ENCODE measurements around the gene GPR171. TPM values are rescaled to one million over a fixed set of nuclear protein-coding genes. Genes with fewer than 3 reads are reported as not detected.
"Not testable (repeated sequence)": the region's sequence is repeated elsewhere in the genome, so short reads cannot be mapped to it uniquely, and the experiment has no call there.

Gene GPR171
- total RNA-seq, 1 donor from 2014 or later = 0.35 TPM

DNA sequence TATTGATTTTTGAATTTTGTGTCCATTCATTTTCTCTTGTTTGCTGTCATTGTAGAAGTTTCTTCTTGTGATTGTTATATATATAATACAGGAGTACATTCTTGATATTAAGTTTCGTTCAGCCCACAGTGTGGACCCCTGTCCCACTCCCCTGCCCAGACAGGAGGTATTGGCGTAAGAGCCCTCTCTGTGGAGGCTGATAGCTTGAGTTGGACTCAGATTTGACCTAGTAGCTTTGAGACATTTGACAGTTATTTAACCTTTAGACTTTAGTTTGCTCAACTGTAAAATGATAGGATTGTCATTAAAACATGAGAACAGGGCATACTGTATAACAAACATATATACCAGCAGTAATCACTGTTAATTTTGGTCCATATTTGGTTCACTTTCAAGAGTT is 27.1 kb downstream of the GPR171 start:
- ChIA-PET POLR2A (no interaction called here), CTCF (interaction anchor here (1.3 kb wide), 1 partner anchor 107 kb away, joined by 4 read pairs; no protein-coding TSS in a partner anchor)

DNA sequence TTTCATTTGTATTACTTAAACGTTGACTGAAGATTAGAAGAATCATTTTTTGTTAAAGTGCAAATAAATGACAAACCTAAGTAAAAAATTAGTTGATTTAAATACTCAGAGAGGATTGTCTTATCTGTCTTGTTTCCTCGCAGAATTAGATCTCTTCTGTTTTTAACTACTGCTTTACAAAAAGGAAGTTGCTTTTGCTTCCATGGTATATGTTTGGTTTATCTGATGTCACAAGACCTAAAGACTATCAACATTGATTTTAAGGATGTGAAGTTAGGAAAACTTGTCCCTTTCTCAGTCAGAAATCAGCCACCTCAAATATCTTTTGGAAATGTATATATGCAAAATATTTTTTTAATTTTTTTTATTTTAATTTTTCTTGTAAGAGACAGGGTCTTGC is 28.7 kb downstream of the GPR171 start:
- DNase-seq (no peak), ATAC-seq (ENCODE audit: low read depth) (no peak)
- POLR2A ChIA-PET = no interaction called here
- Mint-ChIP-seq H3K27ac (no peak overlapping the region), H3K4me3 (no peak overlapping the region), H3K9me3 (no peaks in the 10 kb centered on the region), H3K4me1 (peaks cover 32% of the 10 kb centered on the region), H3K27me3 (no peaks in the 10 kb centered on the region), H3K36me3 (ENCODE audit: low read depth) (no peaks in the 10 kb centered on the region)
- TF ChIP-seq, protein P1, sequence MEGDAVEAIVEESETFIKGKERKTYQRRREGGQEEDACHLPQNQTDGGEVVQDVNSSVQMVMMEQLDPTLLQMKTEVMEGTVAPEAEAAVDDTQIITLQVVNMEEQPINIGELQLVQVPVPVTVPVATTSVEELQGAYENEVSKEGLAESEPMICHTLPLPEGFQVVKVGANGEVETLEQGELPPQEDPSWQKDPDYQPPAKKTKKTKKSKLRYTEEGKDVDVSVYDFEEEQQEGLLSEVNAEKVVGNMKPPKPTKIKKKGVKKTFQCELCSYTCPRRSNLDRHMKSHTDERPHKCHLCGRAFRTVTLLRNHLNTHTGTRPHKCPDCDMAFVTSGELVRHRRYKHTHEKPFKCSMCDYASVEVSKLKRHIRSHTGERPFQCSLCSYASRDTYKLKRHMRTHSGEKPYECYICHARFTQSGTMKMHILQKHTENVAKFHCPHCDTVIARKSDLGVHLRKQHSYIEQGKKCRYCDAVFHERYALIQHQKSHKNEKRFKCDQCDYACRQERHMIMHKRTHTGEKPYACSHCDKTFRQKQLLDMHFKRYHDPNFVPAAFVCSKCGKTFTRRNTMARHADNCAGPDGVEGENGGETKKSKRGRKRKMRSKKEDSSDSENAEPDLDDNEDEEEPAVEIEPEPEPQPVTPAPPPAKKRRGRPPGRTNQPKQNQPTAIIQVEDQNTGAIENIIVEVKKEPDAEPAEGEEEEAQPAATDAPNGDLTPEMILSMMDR (IDR thresholded peaks at IDR 0.05) = no peak
- CTCF ChIA-PET = no interaction called here
- intact Hi-C loops (cut with micrococcal nuclease) = loop anchor here (5.0 kb wide), 1 partner anchor 1988 kb away; the partner anchor contains the start of gene RAP2B

More for the DNA sequence above, 27.1 kb downstream of the GPR171 start:
- intact Hi-C loops (cut with micrococcal nuclease) = no loop called here
- TF ChIP-seq, protein P1 (IDR thresholded peaks at IDR 0.05) = no peak
- no peak overlapping the region for H3K4me3 Mint-ChIP-seq
- H3K27me3 Mint-ChIP-seq = no peaks in the 10 kb centered on the region
- DNase-seq (no peak), ATAC-seq (ENCODE audit: low read depth) (no peak)
- no peak overlapping the region for H3K27ac Mint-ChIP-seq
- peaks cover 17% of the 10 kb centered on the region for H3K4me1 Mint-ChIP-seq
- no peaks in the 10 kb centered on the region for H3K9me3 Mint-ChIP-seq
- H3K36me3 Mint-ChIP-seq (ENCODE audit: low read depth) = no peaks in the 10 kb centered on the region

DNA sequence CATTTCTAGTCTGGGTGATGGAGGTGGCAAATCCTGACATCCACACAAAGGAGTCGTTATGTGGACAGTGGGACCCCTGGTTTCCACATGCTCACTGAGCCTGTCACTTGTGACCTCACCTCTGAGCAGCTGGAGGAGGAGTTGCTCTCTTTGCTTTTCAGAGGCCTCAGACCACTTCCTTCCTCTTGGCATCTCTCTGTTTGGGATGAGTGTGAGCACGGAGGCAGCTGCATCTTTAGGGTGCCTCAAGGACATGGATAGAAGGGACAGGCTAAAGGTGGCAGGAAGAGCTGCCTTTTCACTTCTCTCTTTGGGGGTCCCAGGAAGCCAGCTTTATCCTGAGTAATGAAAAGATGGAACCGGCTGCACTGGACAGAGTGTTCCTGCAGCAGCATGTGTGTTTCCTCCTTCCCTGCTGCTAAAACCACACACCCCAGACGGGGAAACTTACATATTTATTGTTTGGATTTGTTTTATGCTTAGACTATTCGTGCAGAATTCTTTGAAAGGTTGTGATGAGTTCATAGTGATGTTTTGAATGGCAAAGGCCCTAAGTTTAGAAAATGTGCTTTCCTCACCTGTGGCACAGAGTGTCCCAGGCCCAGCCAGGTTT is 31.8 kb downstream of the GPR171 start:
- Mint-ChIP-seq H3K36me3 (ENCODE audit: low read depth) (no peaks in the 10 kb centered on the region), H3K9me3 (no peaks in the 10 kb centered on the region), H3K4me3 (no peak overlapping the region), H3K4me1 (peaks cover 45% of the 10 kb centered on the region), H3K27ac (peak overlapping the region; percentile 82), H3K27me3 (no peaks in the 10 kb centered on the region)
- intact Hi-C loops (cut with micrococcal nuclease) = loop anchor here (5.0 kb wide), 1 partner anchor 1991 kb away; the partner anchor contains the start of gene RAP2B
- TF ChIP-seq, protein P1 (IDR thresholded peaks at IDR 0.05) = no peak
- CTCF ChIA-PET = interaction anchor here (1.0 to 6.2 kb wide), 2 partner anchors 15 to 108 kb away, joined by 3 to 122 read pairs; partner anchors contain the start of gene P2RY14
- DNase-seq (no peak), ATAC-seq (ENCODE audit: low read depth) (no peak)
- POLR2A ChIA-PET = interaction anchor here (1.1 kb wide), 1 partner anchor 45 kb away, joined by 4 read pairs; no protein-coding TSS in a partner anchor

DNA sequence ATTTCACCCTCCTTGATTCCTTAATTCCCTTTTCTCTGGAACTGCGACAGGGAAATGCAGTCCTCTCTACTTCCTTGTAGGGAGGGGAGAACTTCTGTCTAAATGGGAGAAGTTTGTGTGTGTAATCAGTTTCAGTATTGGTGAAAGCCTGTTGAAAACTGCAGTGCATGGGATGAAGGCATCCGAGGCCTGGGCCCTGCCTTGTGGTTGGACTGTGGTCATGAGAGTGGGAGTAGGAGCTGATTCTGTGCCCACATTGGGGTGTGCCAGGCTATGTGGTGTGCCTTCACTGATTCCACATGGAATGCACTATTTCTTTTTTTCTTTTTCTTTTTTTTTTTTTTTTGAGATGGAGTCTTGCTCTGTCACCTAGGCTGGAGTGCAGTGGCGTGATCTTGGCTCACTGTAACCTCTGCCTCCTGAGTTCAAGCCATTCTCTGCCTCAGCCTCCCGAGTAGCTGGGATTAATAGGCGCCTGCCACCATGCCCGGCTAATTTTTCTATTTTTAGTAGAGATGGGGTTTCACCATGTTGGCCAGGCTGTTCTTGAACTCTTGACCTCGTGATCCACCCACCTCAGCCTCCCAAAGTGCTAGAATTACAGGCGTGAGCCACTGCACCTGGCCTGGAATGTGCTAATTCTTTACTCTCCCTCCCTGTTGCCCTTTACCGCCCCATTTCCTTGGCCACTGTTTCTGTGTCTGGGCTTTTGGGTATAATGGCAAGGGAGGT is 32.9 kb downstream of the GPR171 start:
- peak; percentile 29 for DNase-seq
- ATAC-seq (ENCODE audit: low read depth) = peak; percentile 69
- not testable (repeated sequence) for H3K27me3 Mint-ChIP-seq; H3K36me3 Mint-ChIP-seq (ENCODE audit: low read depth); H3K9me3 Mint-ChIP-seq
- peaks cover 45% of the 10 kb centered on the region for H3K4me1 Mint-ChIP-seq
- intact Hi-C loops (cut with micrococcal nuclease) = loop anchor here (1.0 to 5.0 kb wide), 3 partner anchors 108 to 1992 kb away; partner anchors contain the start of genes P2RY13, P2RY14 and RAP2B
- POLR2A ChIA-PET = interaction anchor here (0.7 to 1.0 kb wide), 2 partner anchors 71 to 108 kb away, joined by 4 to 7 read pairs; partner anchors contain the start of gene P2RY14
- H3K27ac Mint-ChIP-seq = peak overlapping the region; percentile 82
- CTCF ChIA-PET = interaction anchor here (0.6 to 6.2 kb wide), 4 partner anchors 51 to 116 kb away, joined by 3 to 122 read pairs (median 54); partner anchors contain the start of gene P2RY14
- peak overlapping the region; percentile 59 for H3K4me3 Mint-ChIP-seq

DNA sequence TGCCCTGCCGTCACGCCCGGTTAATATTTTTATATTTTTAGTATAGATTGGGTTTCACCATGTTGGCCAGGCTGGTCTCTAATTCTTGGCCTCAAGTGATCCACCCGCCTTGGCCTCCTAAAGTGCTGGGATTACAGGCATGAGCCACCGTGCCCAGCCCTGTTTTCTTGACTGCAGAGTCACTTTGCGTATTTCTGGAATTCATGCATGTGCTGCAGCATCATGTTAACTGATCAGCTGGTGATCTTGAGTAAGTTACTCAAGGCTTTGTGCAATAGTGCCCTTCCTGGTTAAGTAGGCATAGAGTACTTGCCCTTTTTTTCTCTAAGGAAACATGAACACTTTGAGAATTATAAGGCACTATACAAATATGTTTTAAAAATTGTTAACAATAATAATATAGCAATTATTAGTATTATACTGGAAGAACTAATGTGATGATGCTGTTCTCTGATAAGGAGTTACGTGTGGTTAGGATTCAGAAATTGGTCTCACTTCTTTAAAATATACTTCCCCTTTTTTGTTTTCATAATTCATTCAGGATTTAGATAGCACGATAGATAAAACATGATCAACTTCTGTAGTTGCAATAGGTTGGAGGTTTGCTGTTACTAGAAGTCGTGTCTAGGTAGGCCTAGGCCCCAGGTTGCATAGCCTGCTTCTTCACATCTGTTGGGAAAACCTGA is 33.6 kb downstream of the GPR171 start:
- intact Hi-C loops (cut with micrococcal nuclease) = loop anchor here (1.0 to 2.0 kb wide), 2 partner anchors 109 to 159 kb away; partner anchors contain the start of genes P2RY13 and P2RY14
- Mint-ChIP-seq H3K9me3 (no peaks in the 10 kb centered on the region), H3K4me1 (peaks cover 45% of the 10 kb centered on the region), H3K36me3 (ENCODE audit: low read depth) (no peaks in the 10 kb centered on the region), H3K27me3 (no peaks in the 10 kb centered on the region), H3K4me3 (peak overlapping the region; percentile 59), H3K27ac (peak overlapping the region; percentile 82)
- no peak for DNase-seq
- ChIA-PET POLR2A (interaction anchor here (1.0 kb wide), 1 partner anchor 109 kb away, joined by 4 read pairs; the partner anchor contains the start of gene P2RY14), CTCF (interaction anchor here (0.6 to 6.2 kb wide), 10 partner anchors 10 to 117 kb away, joined by 3 to 122 read pairs (median 6); partner anchors contain the start of gene P2RY14)
- TF ChIP-seq, protein P1 (IDR thresholded peaks at IDR 0.05) = no peak
- peak; percentile 74 for ATAC-seq (ENCODE audit: low read depth)

Data from activated B cell treated with CpG ODN at 0.5 μM for 24 hours (primary cell).